ENCODE data around the gene RSBN1L. TPM values are rescaled to one million over a fixed set of nuclear protein-coding genes. Genes with fewer than 3 reads are reported as not detected.

The RSBN1L gene
- total RNA-seq, 4 donors from 2014 or later = 18.7 to 40.8 (median 25.9) TPM

DNA sequence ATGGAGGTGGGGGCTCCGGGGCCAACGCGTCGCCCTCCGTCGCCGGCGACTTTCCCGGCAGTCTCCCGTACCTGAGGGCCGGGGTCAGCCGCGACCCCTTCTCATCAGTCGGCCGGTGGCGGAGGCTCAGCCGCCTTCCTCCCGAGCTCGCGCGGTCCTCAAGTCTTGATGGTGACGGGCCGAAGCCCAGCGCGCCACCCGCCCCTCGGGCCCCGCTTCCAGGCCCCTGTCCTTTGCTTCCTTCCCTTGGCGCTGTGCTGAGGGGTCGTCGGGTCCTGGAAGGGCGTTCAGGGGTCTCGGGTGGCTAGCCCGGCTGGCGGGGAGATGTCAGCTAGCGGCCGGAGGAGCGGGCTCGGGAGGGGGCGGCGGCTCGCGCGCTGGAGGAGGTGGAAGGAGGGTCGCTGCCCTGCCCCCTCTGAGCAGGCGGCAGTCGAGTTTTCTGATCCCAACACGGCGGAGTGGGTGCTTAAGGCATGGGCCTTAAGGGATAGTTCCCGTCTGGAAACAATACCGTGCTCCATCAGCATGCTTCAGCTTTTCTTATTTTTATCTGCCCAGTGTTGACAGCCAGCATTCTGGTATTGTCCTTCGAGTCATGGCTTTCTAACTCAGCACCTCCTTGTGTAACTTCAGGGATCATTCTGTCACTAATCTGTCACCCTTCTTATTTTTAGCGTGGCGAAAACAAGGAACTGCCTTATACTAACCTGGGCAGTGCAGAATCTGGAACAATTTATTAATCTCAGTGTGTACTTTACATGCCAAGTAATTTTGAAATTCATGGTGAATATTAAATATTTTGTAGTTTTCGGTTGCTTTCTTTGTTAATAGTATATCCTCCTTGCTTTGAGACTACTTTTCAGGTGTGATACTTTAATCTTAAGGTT is 103.1 kb downstream of the RSBN1L start:
- peak overlapping the region; percentile 44 to 93 (median 90) for H3K27ac ChIP-seq
- H3K27me3 ChIP-seq = no peaks in the 10 kb centered on the region
- 0 to 3% methylated on average over 2 to 6 of the region's 55 CpGs for WGBS, 2 donors (ENCODE audit: low coverage in 1 of 2)
- TF ChIP-seq CTCF (IDR thresholded peaks at IDR 0.05) (no peak), POLR2A (IDR thresholded peaks at IDR 0.05) (peak in 1 of 2 donors; percentile 5)
- H3K4me3 ChIP-seq = peak overlapping the region; percentile 50 to 88
- H3K4me1 ChIP-seq = peaks cover 0 to 57% (median 7%) of the 10 kb centered on the region in 3 donors
- peaks cover 0 to 10% of the 10 kb centered on the region in 2 donors for H3K36me3 ChIP-seq
- no peak for ATAC-seq
- H3K9me3 ChIP-seq = no peaks in the 10 kb centered on the region

DNA sequence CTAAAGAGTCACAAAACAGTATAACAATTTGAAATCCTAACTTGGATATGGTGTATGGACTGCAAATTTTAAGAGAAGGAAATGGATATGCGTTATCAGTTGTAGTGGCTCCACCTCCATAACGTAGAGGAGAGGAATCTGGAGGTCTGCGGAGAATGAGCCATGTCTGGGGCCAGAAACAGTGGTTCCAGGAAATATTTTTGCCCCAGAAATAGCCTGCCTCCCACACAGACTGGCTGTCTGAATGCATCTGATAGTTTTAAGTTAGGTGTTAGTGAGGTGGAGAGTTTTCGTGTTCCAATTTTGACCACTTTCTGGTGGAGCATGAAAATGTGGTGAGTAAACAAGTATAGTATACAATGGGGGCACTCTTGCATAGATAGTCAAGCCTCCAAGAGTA is 103.9 kb downstream of the RSBN1L start:
- Histone ChIP-seq H3K4me3 (peak overlapping the region in 1 of 2 donors; percentile 88), H3K9me3 (no peaks in the 10 kb centered on the region), H3K27me3 (no peaks in the 10 kb centered on the region), H3K27ac (peak overlapping the region in 1 of 4 donors; percentile 93), H3K36me3 (peaks cover 0 to 2% of the 10 kb centered on the region in 2 donors), H3K4me1 (peaks cover 0 to 49% (median 7%) of the 10 kb centered on the region in 3 donors)
- no peak for TF ChIP-seq CTCF (IDR thresholded peaks at IDR 0.05)
- TF ChIP-seq POLR2A (IDR thresholded peaks at IDR 0.05) = no peak
- no peak for TF ChIP-seq POLR2AphosphoS5 (IDR thresholded peaks at IDR 0.05)
- TF ChIP-seq EP300 (IDR thresholded peaks at IDR 0.05) = no peak
- WGBS, 2 donors (ENCODE audit: low coverage in 1 of 2) = 31 to 45% methylated on average over 4 of the region's 4 CpGs
- ATAC-seq = no peak

DNA sequence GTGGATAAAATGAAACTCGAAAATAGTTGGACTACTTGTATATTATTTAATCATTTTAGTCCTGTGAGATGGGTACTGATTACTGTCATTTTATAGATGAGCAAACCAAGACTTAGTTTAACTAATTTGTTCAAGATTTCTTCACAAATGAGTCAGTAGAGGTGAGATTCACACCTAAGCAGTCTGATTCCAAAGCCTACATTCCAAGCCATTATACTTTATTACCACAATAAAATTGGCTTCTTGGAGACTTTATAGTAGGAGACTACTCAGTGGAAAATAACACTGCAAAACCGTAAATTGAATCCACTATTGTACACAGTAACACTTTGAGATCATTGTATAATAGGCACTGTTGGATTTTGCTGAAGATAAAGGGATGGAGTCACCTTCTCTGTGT is 104.5 kb downstream of the RSBN1L start:
- no peaks in the 10 kb centered on the region for H3K36me3 ChIP-seq
- peaks cover 0 to 46% (median 7%) of the 10 kb centered on the region in 3 donors for H3K4me1 ChIP-seq
- H3K27me3 ChIP-seq = no peaks in the 10 kb centered on the region
- no peak for ATAC-seq
- H3K4me3 ChIP-seq = no peak overlapping the region
- no peak overlapping the region for H3K27ac ChIP-seq
- WGBS, 2 donors (ENCODE audit: low coverage in 1 of 2) = 78 to 79% methylated on average over 2 of the region's 2 CpGs
- peaks cover 0 to 2% (median 0%) of the 10 kb centered on the region in 3 donors for H3K9me3 ChIP-seq
- no peak for TF ChIP-seq POLR2AphosphoS5 (IDR thresholded peaks at IDR 0.05)
- no peak for TF ChIP-seq EP300 (IDR thresholded peaks at IDR 0.05)
- no peak for TF ChIP-seq CTCF (IDR thresholded peaks at IDR 0.05)
- no peak for TF ChIP-seq POLR2A (IDR thresholded peaks at IDR 0.05)

GRCh38 chr7:77802557-77803405 is 106.5 kb downstream of the RSBN1L start:
- Histone ChIP-seq H3K27me3 (no peaks in the 10 kb centered on the region), H3K9me3 (peaks cover 0 to 20% (median 0%) of the 10 kb centered on the region in 3 donors), H3K4me3 (no peak overlapping the region), H3K36me3 (no peaks in the 10 kb centered on the region), H3K27ac (no peak overlapping the region), H3K4me1 (peaks cover 0 to 26% (median 3%) of the 10 kb centered on the region in 3 donors)
- no peak for ATAC-seq
- TF ChIP-seq POLR2AphosphoS5 (IDR thresholded peaks at IDR 0.05) = no peak
- no peak for TF ChIP-seq EP300 (IDR thresholded peaks at IDR 0.05)
- TF ChIP-seq CTCF (IDR thresholded peaks at IDR 0.05) = no peak
- no peak for TF ChIP-seq POLR2A (IDR thresholded peaks at IDR 0.05)
- WGBS, 2 donors (ENCODE audit: low coverage in 1 of 2) = 80% methylated on average over 2 of the region's 2 CpGs

All from gastroesophageal sphincter (tissue), 4 donors.